Measurements from ENCODE around the gene ADAM15.

- TF ChIP-seq CTCF (IDR thresholded peaks at IDR 0.05; ENCODE audit: low read depth, low read length) (no peak), EZH2phosphoT487 (IDR thresholded peaks at IDR 0.05; ENCODE audit: low read depth) (no peak)
Observed at GRCh38 chr1:155030899-155031298, 20.2 kb upstream of the ADAM15 start.
